Limb (tissue), 2 donors: ENCODE data around the gene COG2.
"Not testable (repeated sequence)": the region's sequence is repeated elsewhere in the genome, so short reads cannot be mapped to it uniquely, and the experiment has no call there.

Experiments used
- DNase-seq, 2 donors: peaks; one replicate each; pipeline ENCODE4 v3.0.0-alpha.2; 2016; ENCODE audit errors: extremely low spot score in 2 of 2

COG2 gene

DNA sequence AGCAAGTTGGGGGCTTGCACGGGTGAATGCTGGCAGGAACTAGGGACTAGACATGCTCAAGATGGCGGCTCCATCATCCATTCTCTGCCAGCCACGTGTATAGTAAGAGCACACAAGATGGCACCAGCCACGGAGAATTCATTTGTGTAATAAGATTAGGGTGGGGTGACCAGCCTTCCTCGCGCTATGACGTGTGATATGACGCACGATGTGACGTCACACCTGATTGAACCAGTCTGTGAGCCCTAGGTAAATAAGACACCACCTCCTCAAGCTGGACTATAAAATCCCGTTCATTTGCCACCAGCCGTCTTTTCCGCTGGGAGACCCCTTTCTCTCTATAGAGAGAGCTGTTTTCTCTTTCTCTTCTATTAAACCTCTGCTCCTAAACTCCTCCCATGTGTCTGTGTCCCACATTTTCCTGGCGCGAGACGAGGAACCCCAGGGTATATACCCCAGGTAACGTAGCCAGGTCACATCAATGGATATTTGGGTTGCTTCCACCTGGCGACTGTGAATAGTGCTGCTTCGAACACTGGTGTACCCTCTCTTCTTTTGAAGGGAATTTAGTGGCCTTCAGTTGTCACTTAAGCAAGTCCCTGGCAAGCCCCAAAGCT lies 18.1 kb upstream of the COG2 start:
- no peak for DNase-seq

GRCh38 chr1:230626232-230626631 lies 16.0 kb upstream of the COG2 start:
- no peak for DNase-seq

DNA sequence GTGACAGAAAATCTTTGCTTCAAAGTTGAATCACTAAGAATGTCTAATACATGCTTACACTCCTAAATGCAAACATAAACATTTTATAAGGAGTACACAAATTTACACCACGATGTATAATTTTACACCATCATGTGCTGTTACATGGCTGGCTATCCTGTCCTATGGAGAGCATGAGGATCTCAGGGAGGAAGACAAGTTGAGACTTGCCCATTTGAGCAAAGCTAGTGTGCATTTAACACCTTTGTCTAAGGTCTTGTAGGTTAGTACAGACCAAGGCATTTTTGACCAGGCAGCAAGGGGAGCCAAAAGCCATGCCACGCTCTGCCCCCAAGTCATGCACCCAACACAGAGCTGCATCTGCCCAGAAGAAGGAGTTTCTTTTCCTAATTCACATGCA lies 14.5 kb upstream of the COG2 start:
- DNase-seq: no peak

DNA sequence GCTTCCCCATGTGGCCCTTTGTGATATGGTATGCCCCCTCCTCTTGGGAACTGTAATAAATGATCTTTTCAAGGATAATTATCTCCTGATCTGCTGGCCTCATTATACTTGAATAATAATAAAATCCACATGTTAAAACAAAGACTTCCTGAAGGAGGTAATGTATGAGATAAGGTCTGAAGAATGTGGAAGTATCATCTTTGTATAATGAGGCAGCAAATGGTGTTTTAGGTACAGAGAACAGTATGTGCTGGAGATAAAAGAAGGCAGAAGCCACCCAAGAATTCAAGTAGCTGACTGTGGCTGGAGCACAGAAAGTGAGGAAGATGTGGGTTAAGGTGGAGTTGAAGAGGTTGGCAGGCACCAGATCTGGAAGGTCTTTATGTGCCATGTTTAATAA lies 12.8 kb upstream of the COG2 start:
- no peak for DNase-seq

DNA sequence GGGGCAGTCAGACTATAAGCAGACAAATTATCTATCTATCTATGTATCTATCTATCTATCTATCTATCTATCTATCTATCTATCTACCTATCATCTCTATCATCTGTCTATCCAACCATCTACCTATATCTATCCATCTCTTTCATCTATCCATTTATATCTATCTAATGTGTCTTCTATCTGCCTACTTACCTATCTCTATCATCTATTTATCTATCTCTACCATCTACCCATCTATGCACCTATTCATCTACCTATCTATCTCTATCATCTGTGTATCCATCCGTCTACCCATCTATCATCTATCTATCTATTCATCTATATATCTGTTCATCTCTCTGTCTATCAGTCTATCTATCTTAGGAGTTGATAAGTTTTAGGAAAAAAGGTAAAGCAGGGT lies 10.8 kb upstream of the COG2 start:
- no peak for DNase-seq

GRCh38 chr1:230632273-230632873 lies 9.9 kb upstream of the COG2 start:
- no peak for DNase-seq

DNA sequence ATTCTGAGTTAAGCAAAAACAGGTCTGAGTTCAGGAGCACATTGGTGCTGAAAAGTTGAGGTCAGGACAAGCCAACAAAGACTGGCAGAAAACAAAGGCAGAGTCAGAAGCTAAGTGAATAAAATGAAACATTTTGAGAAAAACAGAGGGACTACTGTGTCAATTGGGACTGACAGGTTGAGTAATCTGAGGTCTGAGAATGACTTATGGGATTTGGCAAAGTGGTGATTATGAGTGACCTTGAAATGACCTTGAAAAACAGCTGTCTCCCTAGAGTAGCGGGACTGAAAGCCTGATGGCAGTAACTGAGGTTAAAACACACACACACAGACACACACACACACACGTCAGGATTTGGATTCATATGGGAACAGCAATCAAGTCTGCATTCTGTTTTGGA lies 8.8 kb upstream of the COG2 start:
- DNase-seq: no peak

- no peak for DNase-seq
Measured at GRCh38 chr1:230634384-230634783, 7.9 kb upstream of the COG2 start.

DNA sequence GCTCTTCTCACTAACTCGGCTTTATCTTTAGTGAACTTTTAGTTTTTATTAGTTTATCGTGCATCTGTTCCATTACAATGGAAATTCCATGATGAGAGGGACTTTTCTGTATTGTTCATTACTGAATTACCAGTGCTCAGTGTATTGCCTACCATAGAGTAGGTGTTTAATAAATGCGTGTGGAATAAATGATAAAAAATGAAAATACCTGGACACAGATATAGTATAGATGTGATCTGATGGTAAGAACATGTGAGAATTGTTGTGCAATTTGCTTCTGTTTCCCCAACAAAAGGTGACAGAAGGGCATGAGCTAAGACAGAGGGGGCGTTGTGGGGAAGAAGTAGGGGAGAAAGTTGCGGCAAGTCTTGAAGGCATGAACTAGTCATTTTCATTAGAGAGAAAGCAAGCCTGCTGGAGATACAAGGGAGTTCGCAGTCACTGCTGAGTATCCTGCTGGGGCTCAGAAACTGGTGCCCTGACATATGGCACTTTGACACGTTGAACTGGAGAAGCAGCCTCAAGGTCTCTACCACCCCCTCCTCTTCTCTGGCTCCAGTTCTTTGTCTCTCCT lies 5.6 kb upstream of the COG2 start:
- DNase-seq: no peak

GRCh38 chr1:230639714-230640209 lies 2.5 kb upstream of the COG2 start:
- no peak for DNase-seq

- DNase-seq: no peak
Measured at GRCh38 chr1:230641346-230641745, 935 bp upstream of the COG2 start.

DNA sequence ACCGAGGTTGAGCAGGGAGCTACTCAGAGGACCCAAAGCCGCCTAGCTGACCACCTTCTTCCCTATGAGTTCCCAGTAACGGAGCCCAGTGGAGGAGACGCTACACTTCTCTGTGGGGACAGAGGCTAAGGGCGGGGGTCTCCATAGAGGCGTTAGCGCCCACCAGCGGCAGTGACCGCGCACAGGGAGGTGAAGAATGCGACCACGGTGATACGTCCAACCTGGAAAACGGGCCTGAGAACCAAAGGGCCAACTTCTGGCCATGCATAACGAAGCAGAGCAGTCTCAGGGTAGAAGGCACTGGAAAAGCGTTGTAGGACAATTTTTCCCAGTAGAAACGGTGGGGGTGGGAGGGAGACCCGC lies 400 bp upstream of the COG2 start:
- no peak for DNase-seq

- no peak for DNase-seq
Measured at GRCh38 chr1:230643908-230644307, 1.6 kb downstream of the COG2 start.

GRCh38 chr1:230646710-230647302 lies 4.5 kb downstream of the COG2 start:
- no peak for DNase-seq

GRCh38 chr1:230647321-230647720 lies 5.0 kb downstream of the COG2 start:
- DNase-seq: no peak

GRCh38 chr1:230648114-230648513 lies 5.8 kb downstream of the COG2 start:
- no peak for DNase-seq

- no peak for DNase-seq
Measured at GRCh38 chr1:230650300-230650699, 8.0 kb downstream of the COG2 start.

DNA sequence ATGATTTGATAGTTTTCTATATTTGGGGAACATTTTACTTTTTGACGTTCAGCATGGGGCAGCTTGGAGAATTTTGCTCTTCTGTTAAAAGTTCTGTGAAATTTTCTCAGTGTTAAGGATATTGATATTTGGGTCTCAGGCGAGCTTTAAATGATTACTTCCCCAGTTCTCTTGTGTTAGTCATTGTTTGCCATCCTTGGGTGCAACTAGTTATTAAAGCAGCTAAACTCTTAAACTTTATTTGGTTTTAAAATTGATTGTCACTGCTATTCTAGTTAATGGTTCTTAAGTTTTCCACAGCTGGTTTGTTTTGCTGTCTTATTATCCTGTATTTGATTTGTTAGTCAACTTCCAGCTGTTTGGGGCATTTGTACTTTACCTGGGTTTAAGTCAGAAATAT lies 9.0 kb downstream of the COG2 start:
- no peak for DNase-seq

DNA sequence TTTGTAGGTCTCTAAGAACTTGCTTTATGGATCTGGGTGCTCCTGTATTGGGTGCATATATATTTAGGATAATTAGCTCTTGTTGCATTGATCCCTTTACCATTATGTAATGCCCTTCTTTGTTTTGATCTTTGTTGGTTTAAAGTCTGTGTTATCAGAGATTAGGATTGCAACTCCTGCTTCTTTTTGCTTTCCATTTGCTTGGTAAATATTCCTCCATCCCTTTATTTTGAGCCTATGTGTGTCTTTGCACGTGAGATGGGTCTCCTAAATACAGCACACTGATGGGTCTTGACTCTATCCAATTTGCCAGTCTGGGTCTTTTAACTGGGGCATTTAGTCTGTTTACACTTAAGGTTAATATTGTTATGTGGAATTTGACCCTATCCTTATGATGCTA lies 14.4 kb downstream of the COG2 start:
- DNase-seq: not testable (repeated sequence)

- DNase-seq: not testable (repeated sequence)
Measured at GRCh38 chr1:230658103-230658502, 15.8 kb downstream of the COG2 start.

DNA sequence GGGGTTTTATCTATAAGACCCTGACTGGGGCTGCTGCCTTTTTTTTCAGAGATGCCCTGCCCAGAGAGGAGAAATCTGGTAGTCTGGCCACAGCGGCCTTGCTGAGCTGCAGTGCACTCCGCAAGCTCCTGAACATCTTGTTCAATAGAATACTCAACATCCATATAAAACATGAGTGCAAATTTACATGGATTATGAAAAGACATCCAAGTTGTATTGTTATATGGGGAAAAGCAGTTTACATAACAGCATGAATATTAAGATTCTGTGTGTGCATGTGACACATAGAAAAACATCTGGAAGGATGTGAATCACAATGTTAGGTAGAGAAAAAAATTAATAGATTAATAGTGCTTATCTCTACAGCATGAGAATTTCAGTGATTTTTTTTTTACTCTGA lies 16.4 kb downstream of the COG2 start:
- DNase-seq: no peak

- no peak for DNase-seq
Measured at GRCh38 chr1:230661976-230662375, 19.7 kb downstream of the COG2 start.

DNA sequence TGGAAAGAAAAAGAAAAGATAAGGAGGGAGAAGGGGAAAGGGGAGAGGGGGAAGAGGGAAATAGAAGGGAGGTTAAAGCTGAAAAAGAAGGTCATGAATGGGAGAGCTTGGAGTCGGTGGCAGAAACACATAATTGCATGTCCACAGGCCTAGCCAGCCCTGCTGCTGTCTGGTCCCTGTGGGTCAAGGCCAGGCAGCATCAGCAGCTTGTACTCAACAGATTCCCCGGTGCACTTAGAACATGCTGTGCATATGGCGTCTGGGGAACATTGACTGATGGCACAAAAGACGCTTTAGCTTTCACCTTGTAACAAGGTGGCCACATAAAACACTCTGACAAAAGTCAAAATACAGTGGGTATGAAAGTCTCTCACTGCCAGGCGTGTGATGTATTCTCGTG lies 25.9 kb downstream of the COG2 start:
- DNase-seq: no peak
